Transverse colon (tissue), 4 donors: ENCODE results near the gene HS3ST5. TPM values are rescaled to one million over a fixed set of nuclear protein-coding genes. Genes with fewer than 3 reads are reported as not detected.

Experiments
- DNase-seq: peaks from one replicate; pipeline ENCODE4 v3.0.0-alpha.2; 2019
- H3K27ac ChIP-seq, 4 donors: fragments of 200-600 bp; sonication (generic); 2 replicates each; pipeline ENCODE4 v1.5.1; 2016 to 2018; ENCODE audit warnings: inconsistent platforms in 4 of 4
- H3K27me3 ChIP-seq: fragments of 200-600 bp; sonication (generic); 2 replicates; pipeline ENCODE4 v1.5.1; 2017; ENCODE audit warnings: inconsistent platforms
- H3K36me3 ChIP-seq, 4 donors: fragments of 200-600 bp; sonication (generic); 2 replicates each; pipeline ENCODE4 v1.5.1; 2017 to 2019; ENCODE audit warnings: inconsistent platforms in 4 of 4
- H3K4me1 ChIP-seq, 4 donors: fragments of 200-600 bp; sonication (generic); 2 replicates each; pipeline ENCODE4 v1.5.1; 2017 to 2020; ENCODE audit warnings: inconsistent platforms in 4 of 4
- H3K4me3 ChIP-seq, 4 donors: fragments of 200-600 bp; sonication (generic); 1 replicate in 1 of 4; 2 replicates in 3 of 4; pipeline versions ENCODE4 v1.5.1 to v1.6.1; 2017 to 2019; ENCODE audit warnings: inconsistent platforms in 4 of 4
- H3K9me3 ChIP-seq, 2 donors: fragments of 200-600 bp; sonication (generic); 2 replicates each; pipeline ENCODE4 v1.5.1; 2017 to 2019; ENCODE audit warnings: inconsistent platforms in 2 of 2
- CTCF ChIP-seq, 5 experiments: fragments of 200-600 bp in 3 of 5; fragments of 450-650 bp in 2 of 5; sonication (generic) in 3 of 5; IDR thresholded peaks; 1 replicate in 2 of 5; 2 replicates in 3 of 5; pipeline ENCODE4 v1.5.1; 2016 to 2017; ENCODE audit warnings: antibody characterized with exemption in 5 of 5, inconsistent platforms in 3 of 5, mild to moderate bottlenecking in 2 of 5, moderate library complexity in 1 of 5
- EP300 ChIP-seq: sonication (generic); formaldehyde crosslinking; IDR thresholded peaks from one replicate; pipeline ENCODE4 v1.6.1; 2017; ENCODE audit warnings: antibody characterized with exemption, low read depth
- POLR2A ChIP-seq: fragments of 450-650 bp; IDR thresholded peaks from one replicate; pipeline ENCODE4 v1.6.1; 2016; ENCODE audit warnings: antibody characterized with exemption, mild to moderate bottlenecking, moderate library complexity
- POLR2AphosphoS5 ChIP-seq, 3 donors: sonication (generic); formaldehyde crosslinking; IDR thresholded peaks; one replicate each; pipeline ENCODE4 v1.6.1; 2016; ENCODE audit warnings: antibody characterized with exemption in 3 of 3
- WGBS, 2 donors: methylation state at CpG; one replicate each; pipeline ENCODE4 v1.1.5; 2018; ENCODE audit warnings: low coverage in 1 of 2; 5-methylcytosine and 5-hydroxymethylcytosine counted together
- in situ Hi-C, 4 donors: fragments of 200-750 bp; cut with MboI; loops; one replicate each; pipeline versions ENCODE4 v1.15.0 to v1.15.1; 2017; ENCODE audit warnings: low sequenced_read_pairs in 3 of 4, low pct_ligation_motif_present in 1 of 4, low pct_unique_long_range_greater_than_20kb in 1 of 4
- intact Hi-C: fragments of 100-400 bp; cut with DNase I; formaldehyde crosslinking; loops from one replicate; pipeline ENCODE4 v1.15.1; 2023; ENCODE audit warnings: low total_unique reads
- total RNA-seq, 4 donors: library from RNA; depleted of rRNA; stranded (reverse); fragments of >200 nt; gene quantifications; one replicate each; pipeline ENCODE4 v1.1.0, GENCODE V29; 2016

Gene HS3ST5
- total RNA-seq, 4 donors from 2014 or later: 0.27 to 0.32 TPM; not detected in 2

- no peak overlapping the region for H3K27ac ChIP-seq
- DNase-seq: no peak
- no peak overlapping the region for H3K4me3 ChIP-seq
- no peaks in the 10 kb centered on the region for H3K27me3 ChIP-seq
- WGBS, 2 donors: 50 to 54% methylated on average over 4 of the region's 4 CpGs
- no peaks in the 10 kb centered on the region for H3K4me1 ChIP-seq
- no peaks in the 10 kb centered on the region for H3K36me3 ChIP-seq
- TF ChIP-seq EP300 (no peak), POLR2AphosphoS5 (IDR thresholded peaks at IDR 0.05) (no peak), CTCF (IDR thresholded peaks at IDR 0.05) (no peak), POLR2A (no peak)
- in situ Hi-C loops (no loop called here), intact Hi-C loops (no loop called here)
- no peaks in the 10 kb centered on the region for H3K9me3 ChIP-seq
Observed at GRCh38 chr6:114090626-114091025, 252.2 kb downstream of the HS3ST5 start.

- DNase-seq: no peak
- Histone ChIP-seq H3K27me3 (no peaks in the 10 kb centered on the region), H3K4me3 (no peak overlapping the region), H3K9me3 (no peaks in the 10 kb centered on the region), H3K4me1 (no peaks in the 10 kb centered on the region), H3K36me3 (no peaks in the 10 kb centered on the region), H3K27ac (no peak overlapping the region)
- intact Hi-C loops: no loop called here
- in situ Hi-C loops: no loop called here
- WGBS, 2 donors: 72 to 79% methylated on average over 2 of the region's 2 CpGs
- no peak for TF ChIP-seq POLR2A
- TF ChIP-seq CTCF (IDR thresholded peaks at IDR 0.05): no peak
- no peak for TF ChIP-seq EP300
- TF ChIP-seq POLR2AphosphoS5 (IDR thresholded peaks at IDR 0.05): no peak
Observed at GRCh38 chr6:114087496-114087895, 255.3 kb downstream of the HS3ST5 start.

- Histone ChIP-seq H3K4me3 (no peak overlapping the region), H3K27ac (no peak overlapping the region), H3K27me3 (no peaks in the 10 kb centered on the region), H3K4me1 (no peaks in the 10 kb centered on the region), H3K36me3 (no peaks in the 10 kb centered on the region), H3K9me3 (no peaks in the 10 kb centered on the region)
- DNase-seq: no peak
- TF ChIP-seq EP300: no peak
- TF ChIP-seq CTCF (IDR thresholded peaks at IDR 0.05): no peak
- TF ChIP-seq POLR2AphosphoS5 (IDR thresholded peaks at IDR 0.05): no peak
- no peak for TF ChIP-seq POLR2A
- in situ Hi-C loops: no loop called here
- WGBS, 2 donors: 61 to 71% methylated on average over 2 of the region's 2 CpGs
- intact Hi-C loops: no loop called here
Observed at GRCh38 chr6:114085211-114085610, 257.6 kb downstream of the HS3ST5 start.

GRCh38 chr6:114084327-114084890 lies 258.4 kb downstream of the HS3ST5 start:
- WGBS, 2 donors: 91 to 97% methylated on average over 5 to 16 of the region's 16 CpGs
- no peak overlapping the region for H3K27ac ChIP-seq
- no peak for TF ChIP-seq POLR2AphosphoS5 (IDR thresholded peaks at IDR 0.05)
- TF ChIP-seq CTCF (IDR thresholded peaks at IDR 0.05): no peak
- TF ChIP-seq POLR2A: no peak

More at GRCh38 chr6:114084327-114084890, 258.4 kb downstream of the HS3ST5 start:
- no peak for DNase-seq
- intact Hi-C loops: no loop called here
- in situ Hi-C loops: no loop called here
- H3K4me3 ChIP-seq: no peak overlapping the region
- no peaks in the 10 kb centered on the region for H3K9me3 ChIP-seq
- no peaks in the 10 kb centered on the region for H3K36me3 ChIP-seq
- H3K4me1 ChIP-seq: no peaks in the 10 kb centered on the region
- no peaks in the 10 kb centered on the region for H3K27me3 ChIP-seq
